HepG2 (cell line): ENCODE results near the gene RNPEPL1. TPM values are rescaled to one million over a fixed set of nuclear protein-coding genes. Genes with fewer than 3 reads are reported as not detected.

Experiments
- CBX2 ChIP-seq, 2 experiments: fragments of 200-600 bp in 1 of 2; sonication (generic); formaldehyde crosslinking in 1 of 2; IDR thresholded peaks; 2 replicates each; pipeline versions ENCODE4 v1.7.0 to v1.8.1; 2018 to 2022; ENCODE audit warnings: low read depth in 2 of 2, low read length in 1 of 2, mild to moderate bottlenecking in 1 of 2, missing genetic modification reagents in 1 of 2
- HDAC1 ChIP-seq: sonication (generic); formaldehyde crosslinking; IDR thresholded peaks from 2 replicates; pipeline ENCODE4 v1.5.1; 2020; ENCODE audit warnings: mild to moderate bottlenecking, missing genetic modification reagents
- IKZF1 ChIP-seq: fragments of 450-650 bp; IDR thresholded peaks from 2 replicates; pipeline ENCODE4 v1.7.1; 2016
- KAT2B ChIP-seq: fragments of 150-350 bp; IDR thresholded peaks from 2 replicates; pipeline ENCODE4 v1.6.1; 2014; ENCODE audit warnings: low read depth, low read length, borderline replicate concordance
- MEIS1 ChIP-seq: sonication (generic); formaldehyde crosslinking; IDR thresholded peaks from 2 replicates; pipeline ENCODE4 v1.9.0; 2021; ENCODE audit warnings: mild to moderate bottlenecking, missing genetic modification reagents, moderate library complexity, borderline replicate concordance
- NFIC ChIP-seq: IDR thresholded peaks from 2 replicates; pipeline ENCODE4 v1.6.1; 2012; ENCODE audit warnings: mild to moderate bottlenecking, low read length, inconsistent platforms
- NR1H2 ChIP-seq: sonication (generic); formaldehyde crosslinking; IDR thresholded peaks from 2 replicates; pipeline ENCODE4 v1.8.1; 2022; ENCODE audit warnings: low read depth, missing genetic modification reagents, borderline replicate concordance
- TAF1 ChIP-seq: sonication (generic); formaldehyde crosslinking; IDR thresholded peaks from 2 replicates; pipeline ENCODE4 v1.4.0; 2020; ENCODE audit warnings: missing genetic modification reagents
- TCF12 ChIP-seq, 2 experiments: fragments of 450-650 bp in 1 of 2; sonication (generic) in 1 of 2; formaldehyde crosslinking in 1 of 2; IDR thresholded peaks; 2 replicates each; pipeline versions ENCODE4 v1.6.1 to v1.8.0; 2017 to 2022; ENCODE audit warnings: antibody characterized with exemption in 1 of 2, mild to moderate bottlenecking in 1 of 2, missing genetic modification reagents in 1 of 2, moderate library complexity in 1 of 2
- TRIM24 ChIP-seq: sonication (generic); formaldehyde crosslinking; IDR thresholded peaks from 2 replicates; pipeline ENCODE4 v1.8.0; 2022; ENCODE audit warnings: mild to moderate bottlenecking, missing genetic modification reagents
- ZNF143 ChIP-seq: sonication (generic); formaldehyde crosslinking; IDR thresholded peaks from 2 replicates; pipeline ENCODE4 v1.4.0; 2020; ENCODE audit warnings: missing genetic modification reagents
- ZNF235 ChIP-seq: sonication (generic); formaldehyde crosslinking; IDR thresholded peaks from 2 replicates; pipeline ENCODE4 v1.8.1; 2023; ENCODE audit warnings: mild to moderate bottlenecking, missing genetic modification reagents, borderline replicate concordance
- ZNF256 ChIP-seq: sonication (generic); formaldehyde crosslinking; conservative IDR thresholded peaks from 2 replicates; pipeline ENCODE4 v1.4.0; 2020; ENCODE audit warnings: missing genetic modification reagents
- ZNF367 ChIP-seq: sonication (generic); formaldehyde crosslinking; IDR thresholded peaks from 2 replicates; pipeline ENCODE4 v1.4.0; 2020; ENCODE audit warnings: missing genetic modification reagents, borderline replicate concordance
- ZNF7 ChIP-seq: IDR thresholded peaks from 2 replicates; pipeline ENCODE4 v1.6.1; 2016; ENCODE audit warnings: missing biosample characterization, missing genetic modification reagents
- ZNF720 ChIP-seq: sonication (generic); formaldehyde crosslinking; IDR thresholded peaks from 2 replicates; pipeline ENCODE4 v1.4.0; 2020; ENCODE audit warnings: missing genetic modification reagents
- ZNF792 ChIP-seq: IDR thresholded peaks from 2 replicates; pipeline ENCODE4 v1.6.1; 2016
- polyA plus RNA-seq, 8 experiments: library from polyadenylated mRNA; depleted of rRNA in 3 of 8; stranded (reverse) in 7 of 8; unstranded in 1 of 8; fragments of >200 nt; fragmentation: Illumina TruSeq in 4 of 8; extraction: Trizol in 4 of 8; gene quantifications; 2 replicates each; pipeline versions ENCODE4 v1.2.1 to v1.2.3, GENCODE V29; 2011 to 2016; ENCODE audit warnings: low read depth in 4 of 8, missing spikeins in 1 of 8, mixed read lengths in 1 of 8; ENCODE audit not compliant: insufficient read depth in 1 of 8
- total RNA-seq, 5 experiments: library from RNA; depleted of rRNA; stranded (reverse); fragments of >200 nt; fragmentation: Illumina TruSeq; extraction: Trizol; gene quantifications; 2 replicates each; pipeline ENCODE4 v1.2.3, GENCODE V29; 2016; ENCODE audit warnings: low read depth in 1 of 5
- TF ChIP-seq, protein P1 (sequence below): sonication (generic); formaldehyde crosslinking; IDR thresholded peaks from 2 replicates; pipeline ENCODE4 v1.4.0; 2020; ENCODE audit warnings: mild to moderate bottlenecking, missing genetic modification reagents
- TF ChIP-seq, protein P2 (sequence below): sonication (generic); formaldehyde crosslinking; IDR thresholded peaks from 2 replicates; pipeline ENCODE4 v1.5.0; 2020; ENCODE audit warnings: missing genetic modification reagents
- TF ChIP-seq, protein P3 (sequence below): IDR thresholded peaks from 2 replicates; pipeline ENCODE4 v1.6.1; 2016; ENCODE audit warnings: missing compliant biosample characterization, missing genetic modification reagents, borderline replicate concordance
- TF ChIP-seq, protein P4 (sequence below): sonication (generic); formaldehyde crosslinking; IDR thresholded peaks from 2 replicates; pipeline ENCODE4 v1.8.1; 2023; ENCODE audit warnings: mild to moderate bottlenecking, missing genetic modification reagents, borderline replicate concordance
- TF ChIP-seq, protein P5 (sequence below): IDR thresholded peaks from 2 replicates; pipeline ENCODE4 v1.6.1; 2016; ENCODE audit warnings: mild to moderate bottlenecking, missing biosample characterization, missing genetic modification reagents
- TF ChIP-seq, protein P6 (sequence below): sonication (generic); formaldehyde crosslinking; IDR thresholded peaks from 2 replicates; pipeline ENCODE4 v1.4.0; 2020; ENCODE audit warnings: missing genetic modification reagents

RNPEPL1 gene
- total and polyA plus RNA-seq, 2 of the 13 experiments (the other 11 are each of a cell fraction or from before 2014, with no cell fraction given): 13.0 to 18.0 TPM

DNA sequence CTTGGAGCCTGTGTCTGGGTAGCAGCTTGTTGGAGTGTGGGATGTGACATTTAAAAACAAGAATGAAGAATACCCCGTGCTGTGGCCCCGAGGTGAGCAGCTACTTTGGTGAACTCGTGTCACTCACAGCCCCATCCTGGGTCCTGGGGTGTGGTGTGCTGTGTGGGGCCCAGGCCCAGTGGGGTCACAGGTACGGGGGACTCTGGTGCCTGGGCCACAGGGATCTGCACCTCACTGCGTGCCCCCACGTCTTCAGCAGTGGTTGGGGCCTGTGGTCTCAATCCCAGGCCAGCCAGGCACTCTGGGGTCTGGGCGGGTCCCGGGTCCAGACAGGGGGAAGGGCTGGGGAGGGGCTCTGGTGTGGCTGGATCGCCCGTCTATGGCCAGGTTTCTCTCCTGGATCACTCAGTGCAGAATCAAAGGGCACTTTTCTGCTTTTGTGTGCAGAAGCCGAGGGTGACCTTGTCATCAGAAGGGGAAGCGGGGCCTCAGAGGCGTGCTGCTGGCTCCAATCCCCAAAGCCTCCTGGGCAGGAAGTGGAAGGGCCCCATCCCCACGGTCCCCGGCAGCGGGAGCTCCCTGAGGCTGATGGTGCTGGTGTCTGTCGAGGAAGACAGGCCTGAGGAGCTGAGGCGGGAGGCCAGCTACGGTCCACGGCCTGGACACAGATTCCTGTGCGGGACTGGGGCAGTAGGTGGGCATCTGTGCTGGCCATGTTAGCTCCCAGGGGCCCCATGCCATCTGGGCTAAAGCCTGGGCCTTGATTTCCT, 58.4 kb downstream of the RNPEPL1 start (continued):
- TF ChIP-seq, protein P1, sequence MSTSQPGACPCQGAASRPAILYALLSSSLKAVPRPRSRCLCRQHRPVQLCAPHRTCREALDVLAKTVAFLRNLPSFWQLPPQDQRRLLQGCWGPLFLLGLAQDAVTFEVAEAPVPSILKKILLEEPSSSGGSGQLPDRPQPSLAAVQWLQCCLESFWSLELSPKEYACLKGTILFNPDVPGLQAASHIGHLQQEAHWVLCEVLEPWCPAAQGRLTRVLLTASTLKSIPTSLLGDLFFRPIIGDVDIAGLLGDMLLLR (CRISPR knock-in tag): peak; percentile 92
- TF ChIP-seq, protein P2, sequence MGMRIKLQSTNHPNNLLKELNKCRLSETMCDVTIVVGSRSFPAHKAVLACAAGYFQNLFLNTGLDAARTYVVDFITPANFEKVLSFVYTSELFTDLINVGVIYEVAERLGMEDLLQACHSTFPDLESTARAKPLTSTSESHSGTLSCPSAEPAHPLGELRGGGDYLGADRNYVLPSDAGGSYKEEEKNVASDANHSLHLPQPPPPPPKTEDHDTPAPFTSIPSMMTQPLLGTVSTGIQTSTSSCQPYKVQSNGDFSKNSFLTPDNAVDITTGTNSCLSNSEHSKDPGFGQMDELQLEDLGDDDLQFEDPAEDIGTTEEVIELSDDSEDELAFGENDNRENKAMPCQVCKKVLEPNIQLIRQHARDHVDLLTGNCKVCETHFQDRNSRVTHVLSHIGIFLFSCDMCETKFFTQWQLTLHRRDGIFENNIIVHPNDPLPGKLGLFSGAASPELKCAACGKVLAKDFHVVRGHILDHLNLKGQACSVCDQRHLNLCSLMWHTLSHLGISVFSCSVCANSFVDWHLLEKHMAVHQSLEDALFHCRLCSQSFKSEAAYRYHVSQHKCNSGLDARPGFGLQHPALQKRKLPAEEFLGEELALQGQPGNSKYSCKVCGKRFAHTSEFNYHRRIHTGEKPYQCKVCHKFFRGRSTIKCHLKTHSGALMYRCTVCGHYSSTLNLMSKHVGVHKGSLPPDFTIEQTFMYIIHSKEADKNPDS: no peak
- TF ChIP-seq ZNF720 (CRISPR knock-in tag): no peak
- no peak for TF ChIP-seq TCF12 (IDR thresholded peaks at IDR 0.05)
- TF ChIP-seq TCF12 (CRISPR knock-in tag; IDR thresholded peaks at IDR 0.05): peak; percentile 86; the same call in 1 of the 2 replicates
- no peak for TF ChIP-seq ZNF367 (CRISPR knock-in tag)
- TF ChIP-seq TRIM24 (CRISPR knock-in tag): no peak
- TF ChIP-seq ZNF792 (CRISPR knock-in tag): peak; percentile 94
- TF ChIP-seq, protein P3, sequence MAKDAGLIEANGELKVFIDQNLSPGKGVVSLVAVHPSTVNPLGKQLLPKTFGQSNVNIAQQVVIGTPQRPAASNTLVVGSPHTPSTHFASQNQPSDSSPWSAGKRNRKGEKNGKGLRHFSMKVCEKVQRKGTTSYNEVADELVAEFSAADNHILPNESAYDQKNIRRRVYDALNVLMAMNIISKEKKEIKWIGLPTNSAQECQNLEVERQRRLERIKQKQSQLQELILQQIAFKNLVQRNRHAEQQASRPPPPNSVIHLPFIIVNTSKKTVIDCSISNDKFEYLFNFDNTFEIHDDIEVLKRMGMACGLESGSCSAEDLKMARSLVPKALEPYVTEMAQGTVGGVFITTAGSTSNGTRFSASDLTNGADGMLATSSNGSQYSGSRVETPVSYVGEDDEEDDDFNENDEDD: peak; percentile 93
- TF ChIP-seq CBX2 (IDR thresholded peaks at IDR 0.05; ENCODE audit: low read depth, low read length): no peak
- no peak for TF ChIP-seq CBX2 (CRISPR knock-in tag; IDR thresholded peaks at IDR 0.05; ENCODE audit: low read depth)
- peak; percentile 96; the same call in 1 of the 2 replicates for TF ChIP-seq ZNF235 (CRISPR knock-in tag)
- TF ChIP-seq TAF1 (CRISPR knock-in tag): peak; percentile 54; the same call in 1 of the 2 replicates
- TF ChIP-seq, protein P4, sequence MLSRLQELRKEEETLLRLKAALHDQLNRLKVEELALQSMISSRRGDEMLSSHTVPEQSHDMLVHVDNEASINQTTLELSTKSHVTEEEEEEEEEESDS (CRISPR knock-in tag): no peak; the same call in 1 of the 2 replicates
- peak; percentile 82; the same call in 1 of the 2 replicates for TF ChIP-seq ZNF256 (CRISPR knock-in tag)
- TF ChIP-seq, protein P5, sequence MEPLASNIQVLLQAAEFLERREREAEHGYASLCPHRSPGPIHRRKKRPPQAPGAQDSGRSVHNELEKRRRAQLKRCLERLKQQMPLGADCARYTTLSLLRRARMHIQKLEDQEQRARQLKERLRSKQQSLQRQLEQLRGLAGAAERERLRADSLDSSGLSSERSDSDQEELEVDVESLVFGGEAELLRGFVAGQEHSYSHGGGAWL (CRISPR knock-in tag): peak; percentile 83
- no peak for TF ChIP-seq NFIC
- TF ChIP-seq HDAC1 (CRISPR knock-in tag): peak; percentile 94
- TF ChIP-seq, protein P6, sequence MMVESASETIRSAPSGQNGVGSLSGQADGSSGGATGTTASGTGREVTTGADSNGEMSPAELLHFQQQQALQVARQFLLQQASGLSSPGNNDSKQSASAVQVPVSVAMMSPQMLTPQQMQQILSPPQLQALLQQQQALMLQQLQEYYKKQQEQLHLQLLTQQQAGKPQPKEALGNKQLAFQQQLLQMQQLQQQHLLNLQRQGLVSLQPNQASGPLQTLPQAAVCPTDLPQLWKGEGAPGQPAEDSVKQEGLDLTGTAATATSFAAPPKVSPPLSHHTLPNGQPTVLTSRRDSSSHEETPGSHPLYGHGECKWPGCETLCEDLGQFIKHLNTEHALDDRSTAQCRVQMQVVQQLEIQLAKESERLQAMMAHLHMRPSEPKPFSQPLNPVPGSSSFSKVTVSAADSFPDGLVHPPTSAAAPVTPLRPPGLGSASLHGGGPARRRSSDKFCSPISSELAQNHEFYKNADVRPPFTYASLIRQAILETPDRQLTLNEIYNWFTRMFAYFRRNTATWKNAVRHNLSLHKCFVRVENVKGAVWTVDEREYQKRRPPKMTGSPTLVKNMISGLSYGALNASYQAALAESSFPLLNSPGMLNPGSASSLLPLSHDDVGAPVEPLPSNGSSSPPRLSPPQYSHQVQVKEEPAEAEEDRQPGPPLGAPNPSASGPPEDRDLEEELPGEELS (CRISPR knock-in tag): peak; percentile 74; the same call in 1 of the 2 replicates
- peak; percentile 72; the same call in 1 of the 2 replicates for TF ChIP-seq ZNF143 (CRISPR knock-in tag)
- TF ChIP-seq NR1H2 (CRISPR knock-in tag): no peak
- no peak for TF ChIP-seq IKZF1
- no peak for TF ChIP-seq KAT2B
- peak; percentile 85; the same call in 1 of the 2 replicates for TF ChIP-seq MEIS1 (CRISPR knock-in tag)
- no peak for TF ChIP-seq ZNF7 (CRISPR knock-in tag)
